Keratinocyte (primary cell): ENCODE data around the gene HIVEP1. TPM values are rescaled to one million over a fixed set of nuclear protein-coding genes. Genes with fewer than 3 reads are reported as not detected.
"Not testable (repeated sequence)": the region's sequence is repeated elsewhere in the genome, so short reads cannot be mapped to it uniquely, and the experiment has no call there.

Experiments
- DNase-seq: peaks from one replicate; pipeline ENCODE4 v3.0.0-alpha.2; 2011; ENCODE audit warnings: low read depth, missing footprints, low spot score
- FAIRE-seq: peaks from 2 replicates; lab custom pipeline; 2011; peaks lifted over from hg19 to GRCh38; lab: Jason Lieb, UNC
- H2AFZ ChIP-seq: 2 replicates; pipeline ENCODE4 v1.6.0; 2012; ENCODE audit warnings: low read length, control low read depth, inconsistent platforms; ENCODE audit not compliant: control insufficient read depth
- H3K27ac ChIP-seq: 2 replicates; pipeline ENCODE4 v1.5.1; 2011; ENCODE audit warnings: low read length; ENCODE audit not compliant: control insufficient read depth, insufficient read depth
- H3K27me3 ChIP-seq: 3 replicates; pipeline ENCODE4 v1.6.0; 2011; ENCODE audit warnings: low read length; ENCODE audit not compliant: control insufficient read depth, insufficient read depth; ENCODE audit errors: extremely low read depth
- H3K36me3 ChIP-seq, 2 experiments: 2 replicates in 1 of 2; 3 replicates in 1 of 2; pipeline ENCODE4 v1.5.1; 2011; ENCODE audit warnings: low read length in 2 of 2, mild to moderate bottlenecking in 1 of 2; ENCODE audit not compliant: control insufficient read depth in 2 of 2, insufficient read depth in 2 of 2; ENCODE audit errors: extremely low read depth in 1 of 2
- H3K4me1 ChIP-seq: 3 replicates; pipeline ENCODE4 v1.5.1; 2011; ENCODE audit warnings: low read length; ENCODE audit not compliant: control insufficient read depth, insufficient read depth; ENCODE audit errors: extremely low read depth
- H3K4me2 ChIP-seq: 3 replicates; pipeline ENCODE4 v1.6.0; 2011; ENCODE audit warnings: low read depth, low read length; ENCODE audit not compliant: control insufficient read depth, insufficient read depth; ENCODE audit errors: extremely low read depth
- H3K4me3 ChIP-seq, 3 experiments: fragments of 200-600 bp in 1 of 3; sonication (generic) in 1 of 3; 2 replicates in 2 of 3; 3 replicates in 1 of 3; pipeline ENCODE4 v1.5.1; 2011 to 2016; ENCODE audit warnings: low read length in 3 of 3, mild to moderate bottlenecking in 3 of 3, control low read depth in 2 of 3, inconsistent platforms in 1 of 3, low read depth in 1 of 3, mixed read lengths in 1 of 3, mixed run types in 1 of 3, moderate library complexity in 1 of 3; ENCODE audit not compliant: control insufficient read depth in 2 of 3, insufficient read depth in 2 of 3; ENCODE audit errors: extremely low read depth in 1 of 3
- H3K79me2 ChIP-seq: 2 replicates; pipeline ENCODE4 v1.6.0; 2012; ENCODE audit warnings: low read length; ENCODE audit not compliant: control insufficient read depth, insufficient read depth
- H3K9ac ChIP-seq: 3 replicates; pipeline ENCODE4 v1.6.0; 2011; ENCODE audit warnings: low read length; ENCODE audit not compliant: control insufficient read depth, insufficient read depth; ENCODE audit errors: extremely low read depth
- H3K9me1 ChIP-seq: 3 replicates; pipeline ENCODE4 v1.6.0; 2011; ENCODE audit warnings: low read length; ENCODE audit not compliant: control insufficient read depth, insufficient read depth; ENCODE audit errors: extremely low read depth
- H3K9me3 ChIP-seq: 2 replicates; pipeline ENCODE4 v1.5.1; 2012; ENCODE audit warnings: low read depth, low read length; ENCODE audit not compliant: control insufficient read depth
- H4K20me1 ChIP-seq: 3 replicates; pipeline ENCODE4 v1.6.0; 2011; ENCODE audit warnings: low read length; ENCODE audit not compliant: control insufficient read depth, insufficient read depth; ENCODE audit errors: extremely low read depth
- CTCF ChIP-seq, 3 experiments: IDR thresholded peaks in 1 of 3; conservative IDR thresholded peaks in 1 of 3; optimal IDR thresholded peaks in 1 of 3; 2 replicates in 2 of 3; 3 replicates in 1 of 3; pipeline versions ENCODE3 to v1.5.1; 2011; ENCODE audit warnings: low read length in 3 of 3, mild to moderate bottlenecking in 3 of 3, moderate library complexity in 2 of 3, control low read depth in 1 of 3, inconsistent platforms in 1 of 3; ENCODE audit not compliant: insufficient read depth in 2 of 3; ENCODE audit errors: extremely low read depth in 1 of 3
- EZH2 ChIP-seq: IDR thresholded peaks from one replicate; pipeline ENCODE4 v1.6.1; 2012; ENCODE audit warnings: inconsistent platforms, mild to moderate bottlenecking, low read length, moderate library complexity
- dilution Hi-C: fragments of 300-500 bp; cut with MboI; formaldehyde crosslinking; loops from one replicate; pipeline ENCODE4 v1.7.0; 2020; ENCODE audit warnings: low sequenced_read_pairs; ENCODE audit not compliant: extremely low pct_ligation_motif_present
- polyA plus RNA-seq, 5 experiments: library from polyadenylated mRNA; depleted of rRNA in 3 of 5; stranded (reverse) in 3 of 5; stranded (forward) in 1 of 5; unstranded in 1 of 5; fragments of >200 nt; gene quantifications; 1 replicate in 1 of 5; 2 replicates in 3 of 5; 3 replicates in 1 of 5; pipeline versions ENCODE4 v1.2.1 to v1.2.3, GENCODE V29; 2011 to 2012; ENCODE audit warnings: missing spikeins in 2 of 5, low read depth in 1 of 5, low replicate concordance in 1 of 5

Gene HIVEP1
- polyA plus RNA-seq, 1 donor (not counting 4 experiments of a cell fraction or from before 2014, with no cell fraction given) = 13.7 TPM

- Histone ChIP-seq H2AFZ (no peak overlapping the region), H3K9me1 (no peaks in the 10 kb centered on the region), H3K4me1 (no peaks in the 10 kb centered on the region), H3K9me3 (no peaks in the 10 kb centered on the region), H3K79me2 (no peaks in the 10 kb centered on the region), H3K4me3 (no peak overlapping the region), H3K36me3 (peaks cover 0 to 2% of the 10 kb centered on the region in 2 experiments), H3K27me3 (no peaks in the 10 kb centered on the region), H3K27ac (no peak overlapping the region), H3K9ac (no peak overlapping the region), H4K20me1 (no peaks in the 10 kb centered on the region), H3K4me2 (no peak overlapping the region)
- FAIRE-seq (no peak), DNase-seq (no peak)
- dilution Hi-C loops = no loop called here
- TF ChIP-seq EZH2 (no peak), CTCF (optimal IDR thresholded peaks at IDR 0.05 in 1 of 3, IDR thresholded peaks at IDR 0.05 in 1 of 3, conservative IDR thresholded peaks at IDR 0.05 in 1 of 3; ENCODE audit: extremely low read depth in 1 of 3, insufficient read depth in 2 of 3, low read length in 3 of 3) (no peak)
These were observed 91.0 kb downstream of the HIVEP1 start for GRCh38 chr6:12103158-12103557.

- FAIRE-seq = no peak
- dilution Hi-C loops = no loop called here
- H3K4me1 ChIP-seq = no peaks in the 10 kb centered on the region
These were observed 93.2 kb downstream of the HIVEP1 start for GRCh38 chr6:12105271-12105670.

GRCh38 chr6:12108376-12108775 lies 96.3 kb downstream of the HIVEP1 start:
- H2AFZ ChIP-seq, H3K79me2 ChIP-seq, H3K4me2 ChIP-seq, H3K9ac ChIP-seq, dilution Hi-C loops, H3K27ac ChIP-seq, H3K27me3 ChIP-seq, H3K4me3 ChIP-seq, FAIRE-seq, DNase-seq, H4K20me1 ChIP-seq, H3K4me1 ChIP-seq, H3K9me1 ChIP-seq, H3K9me3 ChIP-seq, H3K36me3 ChIP-seq: not testable (repeated sequence)

More at GRCh38 chr6:12105271-12105670, 93.2 kb downstream of the HIVEP1 start:
- H3K4me2 ChIP-seq = no peak overlapping the region
- no peaks in the 10 kb centered on the region for H4K20me1 ChIP-seq
- no peak overlapping the region for H3K27ac ChIP-seq
- no peak overlapping the region for H2AFZ ChIP-seq
- no peaks in the 10 kb centered on the region for H3K27me3 ChIP-seq
- no peaks in the 10 kb centered on the region for H3K9me3 ChIP-seq
- H3K4me3 ChIP-seq = no peak overlapping the region
- H3K9me1 ChIP-seq = no peaks in the 10 kb centered on the region
- no peak for DNase-seq
- no peak for TF ChIP-seq EZH2
- TF ChIP-seq CTCF (optimal IDR thresholded peaks at IDR 0.05 in 1 of 3, IDR thresholded peaks at IDR 0.05 in 1 of 3, conservative IDR thresholded peaks at IDR 0.05 in 1 of 3; ENCODE audit: extremely low read depth in 1 of 3, insufficient read depth in 2 of 3, low read length in 3 of 3) = no peak
- no peak overlapping the region for H3K9ac ChIP-seq
- H3K79me2 ChIP-seq = no peaks in the 10 kb centered on the region
- peaks cover 0 to 3% of the 10 kb centered on the region in 2 experiments for H3K36me3 ChIP-seq
